HL-60 (cell line): ENCODE measurements around the gene IPO11.

Experiments
- CTCF ChIP-seq: IDR thresholded peaks from one replicate; pipeline ENCODE4 v1.5.1; 2011; ENCODE audit warnings: low read length, control low read depth, inconsistent platforms; ENCODE audit not compliant: insufficient read depth
- SPI1 ChIP-seq: IDR thresholded peaks from 2 replicates; pipeline ENCODE4 v1.6.1; 2012; ENCODE audit warnings: low read depth, mild to moderate bottlenecking, borderline replicate concordance

GRCh38 chr5:62589504-62589903, 176.9 kb downstream of the IPO11 start:
- no peak for TF ChIP-seq CTCF
- no peak for TF ChIP-seq SPI1
